ENCODE data around the gene KCNQ1. TPM values are rescaled to one million over a fixed set of nuclear protein-coding genes. Genes with fewer than 3 reads are reported as not detected.

The KCNQ1 gene
- total RNA-seq, 1 experiment from 2014 or later = 9.2 TPM

- TF ChIP-seq, protein P1, sequence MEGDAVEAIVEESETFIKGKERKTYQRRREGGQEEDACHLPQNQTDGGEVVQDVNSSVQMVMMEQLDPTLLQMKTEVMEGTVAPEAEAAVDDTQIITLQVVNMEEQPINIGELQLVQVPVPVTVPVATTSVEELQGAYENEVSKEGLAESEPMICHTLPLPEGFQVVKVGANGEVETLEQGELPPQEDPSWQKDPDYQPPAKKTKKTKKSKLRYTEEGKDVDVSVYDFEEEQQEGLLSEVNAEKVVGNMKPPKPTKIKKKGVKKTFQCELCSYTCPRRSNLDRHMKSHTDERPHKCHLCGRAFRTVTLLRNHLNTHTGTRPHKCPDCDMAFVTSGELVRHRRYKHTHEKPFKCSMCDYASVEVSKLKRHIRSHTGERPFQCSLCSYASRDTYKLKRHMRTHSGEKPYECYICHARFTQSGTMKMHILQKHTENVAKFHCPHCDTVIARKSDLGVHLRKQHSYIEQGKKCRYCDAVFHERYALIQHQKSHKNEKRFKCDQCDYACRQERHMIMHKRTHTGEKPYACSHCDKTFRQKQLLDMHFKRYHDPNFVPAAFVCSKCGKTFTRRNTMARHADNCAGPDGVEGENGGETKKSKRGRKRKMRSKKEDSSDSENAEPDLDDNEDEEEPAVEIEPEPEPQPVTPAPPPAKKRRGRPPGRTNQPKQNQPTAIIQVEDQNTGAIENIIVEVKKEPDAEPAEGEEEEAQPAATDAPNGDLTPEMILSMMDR (IDR thresholded peaks at IDR 0.05; ENCODE audit: unreplicated experiment) = no peak
- H3K4me3 Mint-ChIP-seq (ENCODE audit: low read depth, unreplicated experiment) = no peak overlapping the region
- no peaks in the 10 kb centered on the region for H3K27me3 Mint-ChIP-seq (ENCODE audit: unreplicated experiment)
- intact Hi-C loops (cut with micrococcal nuclease; ENCODE audit: unreplicated experiment) = no loop called here
- CTCF ChIA-PET = no interaction called here
- no peaks in the 10 kb centered on the region for H3K9me3 Mint-ChIP-seq (ENCODE audit: low read depth, unreplicated experiment)
- DNase-seq = no peak
- H3K27ac Mint-ChIP-seq (ENCODE audit: unreplicated experiment) = no peak overlapping the region
- no peaks in the 10 kb centered on the region for H3K36me3 Mint-ChIP-seq (ENCODE audit: insufficient read depth, unreplicated experiment)
- BruUV-seq (replicated peaks) = no TSS peak
- H3K4me1 Mint-ChIP-seq (ENCODE audit: low read depth, unreplicated experiment) = no peaks in the 10 kb centered on the region
Measured at GRCh38 chr11:2558397-2558796, 113.6 kb downstream of the KCNQ1 start.

- no peaks in the 10 kb centered on the region for H3K27me3 Mint-ChIP-seq (ENCODE audit: unreplicated experiment)
- CTCF ChIA-PET = no interaction called here
Measured at GRCh38 chr11:2558861-2559526, 114.2 kb downstream of the KCNQ1 start.

GRCh38 chr11:2559527-2560311 is 114.9 kb downstream of the KCNQ1 start:
- CTCF ChIA-PET = no interaction called here

More at GRCh38 chr11:2558861-2559526, 114.2 kb downstream of the KCNQ1 start:
- Mint-ChIP-seq H3K27ac (ENCODE audit: unreplicated experiment) (no peak overlapping the region), H3K4me3 (ENCODE audit: low read depth, unreplicated experiment) (no peak overlapping the region), H3K4me1 (ENCODE audit: low read depth, unreplicated experiment) (no peaks in the 10 kb centered on the region), H3K9me3 (ENCODE audit: low read depth, unreplicated experiment) (no peaks in the 10 kb centered on the region), H3K36me3 (ENCODE audit: insufficient read depth, unreplicated experiment) (no peaks in the 10 kb centered on the region)
- intact Hi-C loops (cut with micrococcal nuclease; ENCODE audit: unreplicated experiment) = no loop called here
- BruUV-seq (replicated peaks) = no TSS peak
- DNase-seq = no peak
- TF ChIP-seq, protein P1 (IDR thresholded peaks at IDR 0.05; ENCODE audit: unreplicated experiment) = no peak

DNA sequence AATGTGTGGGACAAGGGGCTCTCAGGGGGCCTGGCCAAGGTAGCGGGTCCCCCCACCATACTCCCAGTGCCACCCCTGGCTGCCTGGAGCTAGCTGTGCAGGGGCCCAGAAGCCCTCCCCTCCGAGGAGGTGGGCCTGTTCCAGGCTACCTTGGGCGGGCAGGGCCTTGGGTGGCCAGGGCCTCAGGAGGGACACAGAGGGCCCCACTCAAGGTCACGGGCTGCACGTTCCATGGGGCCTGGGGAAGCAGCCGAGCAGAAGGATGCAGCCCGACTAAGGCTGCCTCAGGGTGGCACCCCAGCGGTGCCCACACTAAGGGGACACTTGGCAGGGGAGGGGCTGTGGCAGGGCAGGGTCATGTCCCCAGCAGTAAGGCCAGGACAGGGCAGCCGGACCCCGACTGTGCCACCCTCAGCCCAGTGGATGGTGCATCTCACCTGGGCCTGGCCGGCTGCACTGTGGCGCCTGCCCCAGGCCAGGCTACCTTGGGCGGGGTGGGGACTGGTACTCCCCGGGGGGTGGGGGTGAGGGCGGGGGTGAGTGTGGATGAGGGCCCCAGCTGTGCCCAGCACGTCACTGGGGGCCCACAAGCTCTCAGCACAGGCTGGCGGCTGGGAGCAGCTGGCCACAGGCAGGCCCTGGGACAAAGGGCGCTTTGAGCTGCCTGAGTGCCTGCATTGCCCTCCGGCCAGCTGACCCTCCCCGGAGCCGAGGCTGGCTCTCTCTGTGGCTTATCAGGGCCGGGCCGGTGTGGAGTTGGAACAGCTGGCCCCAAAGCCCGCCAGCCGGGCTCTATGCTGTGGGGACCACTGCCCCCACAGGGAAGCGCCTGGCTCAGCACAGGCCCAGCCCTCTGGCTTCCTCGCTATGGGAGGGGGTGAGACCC is 117.1 kb downstream of the KCNQ1 start:
- DNase-seq = no peak
- no TSS peak for BruUV-seq (replicated peaks)
- CTCF ChIA-PET = no interaction called here
- Mint-ChIP-seq H3K27me3 (ENCODE audit: unreplicated experiment) (no peaks in the 10 kb centered on the region), H3K36me3 (ENCODE audit: insufficient read depth, unreplicated experiment) (no peaks in the 10 kb centered on the region), H3K4me3 (ENCODE audit: low read depth, unreplicated experiment) (no peak overlapping the region), H3K4me1 (ENCODE audit: low read depth, unreplicated experiment) (no peaks in the 10 kb centered on the region), H3K27ac (ENCODE audit: unreplicated experiment) (no peak overlapping the region), H3K9me3 (ENCODE audit: low read depth, unreplicated experiment) (no peaks in the 10 kb centered on the region)
- TF ChIP-seq, protein P1 (IDR thresholded peaks at IDR 0.05; ENCODE audit: unreplicated experiment) = no peak
- intact Hi-C loops (cut with micrococcal nuclease; ENCODE audit: unreplicated experiment) = no loop called here

More at GRCh38 chr11:2559527-2560311, 114.9 kb downstream of the KCNQ1 start:
- Mint-ChIP-seq H3K27me3 (ENCODE audit: unreplicated experiment) (no peaks in the 10 kb centered on the region), H3K4me3 (ENCODE audit: low read depth, unreplicated experiment) (no peak overlapping the region), H3K36me3 (ENCODE audit: insufficient read depth, unreplicated experiment) (no peaks in the 10 kb centered on the region), H3K27ac (ENCODE audit: unreplicated experiment) (no peak overlapping the region), H3K9me3 (ENCODE audit: low read depth, unreplicated experiment) (no peaks in the 10 kb centered on the region), H3K4me1 (ENCODE audit: low read depth, unreplicated experiment) (no peaks in the 10 kb centered on the region)
- intact Hi-C loops (cut with micrococcal nuclease; ENCODE audit: unreplicated experiment) = no loop called here
- no peak for DNase-seq
- TF ChIP-seq, protein P1 (IDR thresholded peaks at IDR 0.05; ENCODE audit: unreplicated experiment) = no peak
- no TSS peak for BruUV-seq (replicated peaks)

Measured in Calu3 (cell line).